Keratinocyte (primary cell): ENCODE data around the gene HPSE2. TPM values are rescaled to one million over a fixed set of nuclear protein-coding genes. Genes with fewer than 3 reads are reported as not detected.

Experiments
- DNase-seq: peaks from one replicate; pipeline ENCODE4 v3.0.0-alpha.2; 2011; ENCODE audit warnings: low read depth, missing footprints, low spot score
- FAIRE-seq: peaks from 2 replicates; lab custom pipeline; 2011; peaks lifted over from hg19 to GRCh38; lab: Jason Lieb, UNC
- H2AFZ ChIP-seq: 2 replicates; pipeline ENCODE4 v1.6.0; 2012; ENCODE audit warnings: low read length, control low read depth, inconsistent platforms; ENCODE audit not compliant: control insufficient read depth
- H3K27ac ChIP-seq: 2 replicates; pipeline ENCODE4 v1.5.1; 2011; ENCODE audit warnings: low read length; ENCODE audit not compliant: control insufficient read depth, insufficient read depth
- H3K27me3 ChIP-seq: 3 replicates; pipeline ENCODE4 v1.6.0; 2011; ENCODE audit warnings: low read length; ENCODE audit not compliant: control insufficient read depth, insufficient read depth; ENCODE audit errors: extremely low read depth
- H3K36me3 ChIP-seq, 2 experiments: 2 replicates in 1 of 2; 3 replicates in 1 of 2; pipeline ENCODE4 v1.5.1; 2011; ENCODE audit warnings: low read length in 2 of 2, mild to moderate bottlenecking in 1 of 2; ENCODE audit not compliant: control insufficient read depth in 2 of 2, insufficient read depth in 2 of 2; ENCODE audit errors: extremely low read depth in 1 of 2
- H3K4me1 ChIP-seq: 3 replicates; pipeline ENCODE4 v1.5.1; 2011; ENCODE audit warnings: low read length; ENCODE audit not compliant: control insufficient read depth, insufficient read depth; ENCODE audit errors: extremely low read depth
- H3K4me2 ChIP-seq: 3 replicates; pipeline ENCODE4 v1.6.0; 2011; ENCODE audit warnings: low read depth, low read length; ENCODE audit not compliant: control insufficient read depth, insufficient read depth; ENCODE audit errors: extremely low read depth
- H3K4me3 ChIP-seq, 3 experiments: fragments of 200-600 bp in 1 of 3; sonication (generic) in 1 of 3; 2 replicates in 2 of 3; 3 replicates in 1 of 3; pipeline ENCODE4 v1.5.1; 2011 to 2016; ENCODE audit warnings: low read length in 3 of 3, mild to moderate bottlenecking in 3 of 3, control low read depth in 2 of 3, inconsistent platforms in 1 of 3, low read depth in 1 of 3, mixed read lengths in 1 of 3, mixed run types in 1 of 3, moderate library complexity in 1 of 3; ENCODE audit not compliant: control insufficient read depth in 2 of 3, insufficient read depth in 2 of 3; ENCODE audit errors: extremely low read depth in 1 of 3
- H3K79me2 ChIP-seq: 2 replicates; pipeline ENCODE4 v1.6.0; 2012; ENCODE audit warnings: low read length; ENCODE audit not compliant: control insufficient read depth, insufficient read depth
- H3K9ac ChIP-seq: 3 replicates; pipeline ENCODE4 v1.6.0; 2011; ENCODE audit warnings: low read length; ENCODE audit not compliant: control insufficient read depth, insufficient read depth; ENCODE audit errors: extremely low read depth
- H3K9me1 ChIP-seq: 3 replicates; pipeline ENCODE4 v1.6.0; 2011; ENCODE audit warnings: low read length; ENCODE audit not compliant: control insufficient read depth, insufficient read depth; ENCODE audit errors: extremely low read depth
- H3K9me3 ChIP-seq: 2 replicates; pipeline ENCODE4 v1.5.1; 2012; ENCODE audit warnings: low read depth, low read length; ENCODE audit not compliant: control insufficient read depth
- H4K20me1 ChIP-seq: 3 replicates; pipeline ENCODE4 v1.6.0; 2011; ENCODE audit warnings: low read length; ENCODE audit not compliant: control insufficient read depth, insufficient read depth; ENCODE audit errors: extremely low read depth
- CTCF ChIP-seq, 3 experiments: IDR thresholded peaks in 1 of 3; conservative IDR thresholded peaks in 1 of 3; optimal IDR thresholded peaks in 1 of 3; 2 replicates in 2 of 3; 3 replicates in 1 of 3; pipeline versions ENCODE3 to v1.5.1; 2011; ENCODE audit warnings: low read length in 3 of 3, mild to moderate bottlenecking in 3 of 3, moderate library complexity in 2 of 3, control low read depth in 1 of 3, inconsistent platforms in 1 of 3; ENCODE audit not compliant: insufficient read depth in 2 of 3; ENCODE audit errors: extremely low read depth in 1 of 3
- EZH2 ChIP-seq: IDR thresholded peaks from one replicate; pipeline ENCODE4 v1.6.1; 2012; ENCODE audit warnings: inconsistent platforms, mild to moderate bottlenecking, low read length, moderate library complexity
- dilution Hi-C: fragments of 300-500 bp; cut with MboI; formaldehyde crosslinking; loops from one replicate; pipeline ENCODE4 v1.7.0; 2020; ENCODE audit warnings: low sequenced_read_pairs; ENCODE audit not compliant: extremely low pct_ligation_motif_present
- polyA plus RNA-seq, 5 experiments: library from polyadenylated mRNA; depleted of rRNA in 3 of 5; stranded (reverse) in 3 of 5; stranded (forward) in 1 of 5; unstranded in 1 of 5; fragments of >200 nt; gene quantifications; 1 replicate in 1 of 5; 2 replicates in 3 of 5; 3 replicates in 1 of 5; pipeline versions ENCODE4 v1.2.1 to v1.2.3, GENCODE V29; 2011 to 2012; ENCODE audit warnings: missing spikeins in 2 of 5, low read depth in 1 of 5, low replicate concordance in 1 of 5

The HPSE2 gene
- polyA plus RNA-seq, 1 donor (not counting 4 experiments of a cell fraction or from before 2014, with no cell fraction given), result 0.01 TPM

GRCh38 chr10:98878418-98878817, 357.2 kb downstream of the HPSE2 start:
- dilution Hi-C loops, result no loop called here
- Histone ChIP-seq H3K9ac (no peak overlapping the region), H3K4me1 (no peaks in the 10 kb centered on the region), H3K9me1 (no peaks in the 10 kb centered on the region), H3K79me2 (no peaks in the 10 kb centered on the region), H3K9me3 (no peaks in the 10 kb centered on the region), H3K36me3 (no peaks in the 10 kb centered on the region), H2AFZ (no peak overlapping the region), H3K4me2 (no peak overlapping the region), H3K27me3 (no peaks in the 10 kb centered on the region), H4K20me1 (no peaks in the 10 kb centered on the region), H3K27ac (no peak overlapping the region), H3K4me3 (no peak overlapping the region)
- FAIRE-seq, result no peak
- TF ChIP-seq CTCF (optimal IDR thresholded peaks at IDR 0.05 in 1 of 3, IDR thresholded peaks at IDR 0.05 in 1 of 3, conservative IDR thresholded peaks at IDR 0.05 in 1 of 3; ENCODE audit: extremely low read depth in 1 of 3, insufficient read depth in 2 of 3, low read length in 3 of 3) (no peak), EZH2 (no peak)
- DNase-seq, result no peak

GRCh38 chr10:98861962-98862361, 373.7 kb downstream of the HPSE2 start:
- H3K4me2 ChIP-seq, result no peak overlapping the region
- TF ChIP-seq CTCF (optimal IDR thresholded peaks at IDR 0.05 in 1 of 3, IDR thresholded peaks at IDR 0.05 in 1 of 3, conservative IDR thresholded peaks at IDR 0.05 in 1 of 3; ENCODE audit: extremely low read depth in 1 of 3, insufficient read depth in 2 of 3, low read length in 3 of 3) (no peak), EZH2 (no peak)
- H3K79me2 ChIP-seq, result no peaks in the 10 kb centered on the region
- no peak for FAIRE-seq
- no peak overlapping the region for H3K9ac ChIP-seq
- no peaks in the 10 kb centered on the region for H3K4me1 ChIP-seq
- no peak overlapping the region for H3K4me3 ChIP-seq
- no peak overlapping the region for H2AFZ ChIP-seq
- H3K27me3 ChIP-seq, result no peaks in the 10 kb centered on the region
- dilution Hi-C loops, result no loop called here
- DNase-seq, result no peak
- H4K20me1 ChIP-seq, result no peaks in the 10 kb centered on the region
- no peaks in the 10 kb centered on the region for H3K9me3 ChIP-seq
- no peak overlapping the region for H3K27ac ChIP-seq
- H3K36me3 ChIP-seq, result no peaks in the 10 kb centered on the region
- H3K9me1 ChIP-seq, result no peaks in the 10 kb centered on the region
